HL-60 (cell line): ENCODE measurements around the gene MRGPRX1.
"Not testable (repeated sequence)": the region's sequence is repeated elsewhere in the genome, so short reads cannot be mapped to it uniquely, and the experiment has no call there.

Source experiments
- DNase-seq, 2 experiments: peaks; one replicate each; pipeline ENCODE4 v3.0.0-alpha.2; 2010 to 2020; ENCODE audit warnings: low read depth in 1 of 2, low spot score in 1 of 2
- H3K27ac ChIP-seq: fragments of 250-450 bp; sonication (Bioruptor Pico); replicated peaks from 2 replicates; pipeline ENCODE4 v1.5.1; 2020; ENCODE audit warnings: mild to moderate bottlenecking, moderate library complexity
- H3K27me3 ChIP-seq: fragments of 250-450 bp; sonication (Bioruptor Pico); 2 replicates; pipeline ENCODE4 v1.5.1; 2021; ENCODE audit warnings: mild to moderate bottlenecking, moderate library complexity; ENCODE audit not compliant: insufficient read depth, poor library complexity, severe bottlenecking
- H3K4me3 ChIP-seq: replicated peaks from 2 replicates; pipeline ENCODE4 v1.5.1; 2011; ENCODE audit warnings: mild to moderate bottlenecking, control low read depth, low read length; ENCODE audit not compliant: insufficient read depth
- GABPA ChIP-seq: IDR thresholded peaks from 2 replicates; pipeline ENCODE4 v1.6.1; 2012; ENCODE audit warnings: low read depth
- POLR2AphosphoS5 ChIP-seq: IDR thresholded peaks from 2 replicates; pipeline ENCODE4 v1.6.1; 2012; ENCODE audit warnings: low read depth
- SPI1 ChIP-seq: IDR thresholded peaks from 2 replicates; pipeline ENCODE4 v1.6.1; 2012; ENCODE audit warnings: low read depth, mild to moderate bottlenecking, borderline replicate concordance
- TF ChIP-seq, protein P1 (sequence below): IDR thresholded peaks from 2 replicates; pipeline ENCODE4 v1.6.1; 2012; ENCODE audit warnings: low read depth; ENCODE audit not compliant: insufficient replicate concordance
- TF ChIP-seq, protein P2 (sequence below): IDR thresholded peaks from one replicate; pipeline ENCODE4 v1.5.1; 2011; ENCODE audit warnings: low read length, control low read depth, inconsistent platforms; ENCODE audit not compliant: insufficient read depth

Gene MRGPRX1

DNA sequence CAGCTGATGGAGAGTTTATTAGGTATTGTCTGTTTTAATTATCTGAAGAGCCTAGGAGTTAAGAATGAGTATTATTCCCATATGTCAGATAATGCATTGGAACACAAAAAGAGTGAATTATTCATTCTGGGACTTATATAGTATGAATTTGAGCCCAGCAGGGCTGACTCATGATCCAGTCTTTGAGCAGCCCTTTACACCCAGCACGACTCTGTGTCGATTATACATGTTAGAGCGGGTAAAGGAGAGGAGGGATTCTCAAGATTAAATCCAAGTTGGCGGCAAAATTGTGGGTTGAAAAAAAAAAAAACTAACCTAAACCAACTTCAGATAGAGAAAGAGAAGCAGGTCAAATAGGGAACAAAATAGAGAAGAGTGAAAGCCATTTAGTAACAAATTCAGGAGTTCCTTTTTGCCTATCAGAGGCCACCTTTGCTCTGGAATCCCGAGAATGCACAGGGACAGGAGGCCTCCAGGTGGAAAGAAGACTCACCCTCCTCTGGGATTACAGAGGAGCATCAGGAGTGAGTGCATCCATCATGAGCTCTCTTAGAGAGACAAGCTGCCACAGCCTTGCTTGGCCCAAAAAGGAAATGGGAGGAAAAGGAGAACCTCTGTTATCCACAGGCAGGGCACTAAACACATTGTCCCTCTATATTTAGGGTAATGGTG is 3.1 kb downstream of the MRGPRX1 start:
- no peak overlapping the region for H3K27ac ChIP-seq
- H3K4me3 ChIP-seq = no peak overlapping the region
- TF ChIP-seq, protein P1, sequence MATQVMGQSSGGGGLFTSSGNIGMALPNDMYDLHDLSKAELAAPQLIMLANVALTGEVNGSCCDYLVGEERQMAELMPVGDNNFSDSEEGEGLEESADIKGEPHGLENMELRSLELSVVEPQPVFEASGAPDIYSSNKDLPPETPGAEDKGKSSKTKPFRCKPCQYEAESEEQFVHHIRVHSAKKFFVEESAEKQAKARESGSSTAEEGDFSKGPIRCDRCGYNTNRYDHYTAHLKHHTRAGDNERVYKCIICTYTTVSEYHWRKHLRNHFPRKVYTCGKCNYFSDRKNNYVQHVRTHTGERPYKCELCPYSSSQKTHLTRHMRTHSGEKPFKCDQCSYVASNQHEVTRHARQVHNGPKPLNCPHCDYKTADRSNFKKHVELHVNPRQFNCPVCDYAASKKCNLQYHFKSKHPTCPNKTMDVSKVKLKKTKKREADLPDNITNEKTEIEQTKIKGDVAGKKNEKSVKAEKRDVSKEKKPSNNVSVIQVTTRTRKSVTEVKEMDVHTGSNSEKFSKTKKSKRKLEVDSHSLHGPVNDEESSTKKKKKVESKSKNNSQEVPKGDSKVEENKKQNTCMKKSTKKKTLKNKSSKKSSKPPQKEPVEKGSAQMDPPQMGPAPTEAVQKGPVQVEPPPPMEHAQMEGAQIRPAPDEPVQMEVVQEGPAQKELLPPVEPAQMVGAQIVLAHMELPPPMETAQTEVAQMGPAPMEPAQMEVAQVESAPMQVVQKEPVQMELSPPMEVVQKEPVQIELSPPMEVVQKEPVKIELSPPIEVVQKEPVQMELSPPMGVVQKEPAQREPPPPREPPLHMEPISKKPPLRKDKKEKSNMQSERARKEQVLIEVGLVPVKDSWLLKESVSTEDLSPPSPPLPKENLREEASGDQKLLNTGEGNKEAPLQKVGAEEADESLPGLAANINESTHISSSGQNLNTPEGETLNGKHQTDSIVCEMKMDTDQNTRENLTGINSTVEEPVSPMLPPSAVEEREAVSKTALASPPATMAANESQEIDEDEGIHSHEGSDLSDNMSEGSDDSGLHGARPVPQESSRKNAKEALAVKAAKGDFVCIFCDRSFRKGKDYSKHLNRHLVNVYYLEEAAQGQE = no peak
- TF ChIP-seq POLR2AphosphoS5 (no peak), SPI1 (no peak), GABPA (no peak)
- TF ChIP-seq, protein P2, sequence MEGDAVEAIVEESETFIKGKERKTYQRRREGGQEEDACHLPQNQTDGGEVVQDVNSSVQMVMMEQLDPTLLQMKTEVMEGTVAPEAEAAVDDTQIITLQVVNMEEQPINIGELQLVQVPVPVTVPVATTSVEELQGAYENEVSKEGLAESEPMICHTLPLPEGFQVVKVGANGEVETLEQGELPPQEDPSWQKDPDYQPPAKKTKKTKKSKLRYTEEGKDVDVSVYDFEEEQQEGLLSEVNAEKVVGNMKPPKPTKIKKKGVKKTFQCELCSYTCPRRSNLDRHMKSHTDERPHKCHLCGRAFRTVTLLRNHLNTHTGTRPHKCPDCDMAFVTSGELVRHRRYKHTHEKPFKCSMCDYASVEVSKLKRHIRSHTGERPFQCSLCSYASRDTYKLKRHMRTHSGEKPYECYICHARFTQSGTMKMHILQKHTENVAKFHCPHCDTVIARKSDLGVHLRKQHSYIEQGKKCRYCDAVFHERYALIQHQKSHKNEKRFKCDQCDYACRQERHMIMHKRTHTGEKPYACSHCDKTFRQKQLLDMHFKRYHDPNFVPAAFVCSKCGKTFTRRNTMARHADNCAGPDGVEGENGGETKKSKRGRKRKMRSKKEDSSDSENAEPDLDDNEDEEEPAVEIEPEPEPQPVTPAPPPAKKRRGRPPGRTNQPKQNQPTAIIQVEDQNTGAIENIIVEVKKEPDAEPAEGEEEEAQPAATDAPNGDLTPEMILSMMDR = no peak
- no peak for DNase-seq
- peaks cover 5% of the 10 kb centered on the region for H3K27me3 ChIP-seq

DNA sequence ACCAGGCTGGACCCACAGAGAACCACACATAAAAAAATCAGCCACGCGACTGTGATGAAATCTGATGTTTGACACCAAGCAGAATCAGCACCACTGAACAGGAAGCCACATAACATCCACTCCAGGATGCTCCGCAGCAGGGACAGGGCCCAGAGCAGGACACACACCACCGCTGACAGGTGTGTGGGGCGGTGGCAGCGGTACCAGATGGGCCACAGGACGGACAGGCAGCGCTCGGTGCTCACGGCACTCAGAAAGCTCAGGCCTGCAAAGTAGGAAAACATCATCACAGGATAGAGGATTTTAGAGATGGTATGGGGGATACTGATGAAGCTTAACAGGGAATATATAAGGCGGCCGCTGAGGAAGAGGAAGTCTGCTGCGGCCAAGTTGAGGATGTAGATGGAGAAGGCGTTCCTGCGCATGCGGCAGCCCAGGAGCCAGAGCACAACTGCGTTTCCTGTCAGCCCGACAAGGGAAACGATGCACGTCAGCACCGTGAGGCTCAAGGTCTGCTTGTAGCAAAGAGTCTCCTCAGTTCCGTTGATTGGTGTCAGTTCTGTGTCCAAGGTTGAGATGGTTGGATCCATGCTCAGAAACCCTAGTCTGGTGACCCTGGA is 4.9 kb downstream of the MRGPRX1 start:
- TF ChIP-seq SPI1 (peak; percentile 68; the same call in 1 of the 2 replicates), POLR2AphosphoS5 (no peak)
- TF ChIP-seq, protein P1 = no peak
- DNase-seq = peak in 1 of 2 experiments; percentile 34
- Histone ChIP-seq H3K27ac (no peak overlapping the region), H3K4me3 (no peak overlapping the region), H3K27me3 (peaks cover 5% of the 10 kb centered on the region)

DNA sequence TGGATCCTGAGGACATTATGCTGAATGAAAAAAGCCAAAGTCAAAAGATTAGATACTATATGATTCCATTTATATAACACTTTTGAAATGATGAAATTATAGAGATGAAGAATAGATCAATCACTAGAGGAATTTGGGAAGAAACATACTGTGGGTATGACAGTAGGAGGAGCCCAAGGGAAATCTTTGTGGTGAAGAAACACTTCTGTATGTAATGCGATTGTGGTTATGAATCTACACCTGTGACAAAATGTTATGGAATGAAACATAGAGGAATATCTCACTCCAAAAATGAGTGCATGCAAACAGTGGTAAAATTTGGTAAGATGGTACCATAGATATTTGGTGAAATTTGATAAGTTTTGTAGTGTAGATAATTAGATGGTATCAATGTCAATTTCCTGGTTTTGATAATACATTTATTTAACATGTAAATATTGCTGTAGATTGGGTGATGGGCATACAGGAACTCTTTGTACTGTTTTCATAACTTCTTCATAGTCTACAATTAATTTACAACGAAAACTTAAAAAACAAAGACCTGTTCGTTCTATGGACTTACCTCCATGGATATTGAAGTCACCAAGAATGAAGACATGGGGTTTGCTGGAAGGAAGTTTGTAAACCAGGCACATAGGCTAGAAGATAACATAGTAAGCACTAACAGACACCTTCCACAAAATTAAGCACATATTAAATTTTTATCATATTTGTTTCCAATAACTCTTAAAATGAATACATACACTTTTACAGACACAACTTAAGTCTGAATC is 11.5 kb downstream of the MRGPRX1 start:
- no peak overlapping the region for H3K4me3 ChIP-seq
- no peak overlapping the region for H3K27ac ChIP-seq
- TF ChIP-seq, protein P1 = no peak
- TF ChIP-seq POLR2AphosphoS5 = no peak
- TF ChIP-seq, protein P2 = no peak
- no peak for DNase-seq
- H3K27me3 ChIP-seq = peaks cover 3% of the 10 kb centered on the region

DNA sequence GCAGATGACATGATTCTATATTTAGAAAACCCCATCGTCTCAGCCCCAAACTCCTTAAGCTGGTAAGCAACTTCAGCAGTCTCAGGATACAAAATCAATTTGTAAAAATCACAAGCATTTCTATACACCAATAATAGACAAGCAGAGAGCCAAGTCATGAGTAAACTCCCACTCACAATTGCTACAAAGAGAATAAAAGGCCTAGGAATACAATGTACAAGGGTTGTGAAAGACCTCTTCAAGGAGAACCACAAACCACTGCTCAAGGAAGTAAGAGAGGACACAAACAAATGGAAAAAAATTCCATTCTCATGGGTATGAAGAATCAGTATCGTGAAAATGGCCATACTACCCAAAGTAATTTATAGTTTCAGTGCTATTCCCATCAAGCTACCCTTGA is 13.8 kb downstream of the MRGPRX1 start:
- not testable (repeated sequence) for H3K4me3 ChIP-seq, DNase-seq

More for the DNA sequence above, 13.8 kb downstream of the MRGPRX1 start:
- not testable (repeated sequence) for H3K27ac ChIP-seq, H3K27me3 ChIP-seq
